WTC11 (cell line): ENCODE results near the gene KLK14. TPM values are rescaled to one million over a fixed set of nuclear protein-coding genes. Genes with fewer than 3 reads are reported as not detected.

Experiments used
- ATAC-seq: fragments of 200-7000 bp; cut with Tn5 transposase; 2 replicates; pipeline ENCODE4 v1.10.0; 2021; ENCODE audit warnings: mild to moderate bottlenecking, moderate library complexity
- CTCF ChIA-PET: fragments of 300-600 bp; sonication (Branson Sonifier 250); formaldehyde crosslinking; loops from one replicate; lab custom pipeline; 2021; ENCODE audit warnings: antibody characterized with exemption; lab: Charles Lee
- POLR2A ChIA-PET: fragments of 350-600 bp; sonication (Branson Sonifier 250); formaldehyde crosslinking; loops from one replicate; lab custom pipeline; 2021; ENCODE audit warnings: antibody characterized with exemption; lab: Charles Lee
- DNase-seq: peaks from one replicate; pipeline ENCODE4 v3.0.0; 2021; ENCODE audit warnings: low spot score
- H3K27ac Mint-ChIP-seq: 2 replicates; pipeline ENCODE4 v1.8.0; 2021; ENCODE audit warnings: mixed read lengths
- H3K27me3 Mint-ChIP-seq: 2 replicates; pipeline ENCODE4 v1.8.0; 2021; ENCODE audit warnings: low read depth, mild to moderate bottlenecking, moderate library complexity, mixed read lengths
- H3K36me3 Mint-ChIP-seq: 2 replicates; pipeline ENCODE4 v1.8.0; 2021; ENCODE audit warnings: mixed read lengths
- H3K4me1 Mint-ChIP-seq: 2 replicates; pipeline ENCODE4 v1.8.0; 2022; ENCODE audit warnings: mixed read lengths
- H3K4me3 Mint-ChIP-seq: 2 replicates; pipeline ENCODE4 v1.8.0; 2021; ENCODE audit warnings: mild to moderate bottlenecking, moderate library complexity, mixed read lengths
- H3K9me3 Mint-ChIP-seq: 2 replicates; pipeline ENCODE4 v1.8.0; 2021; ENCODE audit warnings: mixed read lengths
- ATF2 ChIP-seq: sonication (generic); formaldehyde crosslinking; IDR thresholded peaks from 2 replicates; pipeline ENCODE4 v1.8.1; 2022; ENCODE audit warnings: low read depth, missing genetic modification reagents, borderline replicate concordance
- CDX4 ChIP-seq: fragments of 250-450 bp; sonication (Bioruptor Pico); IDR thresholded peaks from 2 replicates; pipeline ENCODE4 v1.9.0; 2021; ENCODE audit warnings: moderate library complexity, mild to moderate bottlenecking, inconsistent platforms, borderline replicate concordance
- CTCF ChIP-seq: fragments of 200-600 bp; IDR thresholded peaks from 2 replicates; pipeline ENCODE4 v1.8.0; 2022; ENCODE audit warnings: antibody characterized with exemption
- E2F5 ChIP-seq: sonication (generic); formaldehyde crosslinking; IDR thresholded peaks from 2 replicates; pipeline ENCODE4 v1.8.1; 2022; ENCODE audit warnings: mild to moderate bottlenecking, moderate library complexity, missing genetic modification reagents
- HMGXB4 ChIP-seq: sonication (generic); formaldehyde crosslinking; IDR thresholded peaks from 2 replicates; pipeline ENCODE4 v1.8.1; 2023; ENCODE audit warnings: mild to moderate bottlenecking, moderate library complexity, missing genetic modification reagents
- IRF1 ChIP-seq: sonication (generic); formaldehyde crosslinking; IDR thresholded peaks from 2 replicates; pipeline ENCODE4 v1.8.0; 2023; ENCODE audit warnings: missing genetic modification reagents
- JUN ChIP-seq: sonication (generic); formaldehyde crosslinking; IDR thresholded peaks from 2 replicates; pipeline ENCODE4 v1.8.0; 2023; ENCODE audit warnings: mild to moderate bottlenecking, missing genetic modification reagents
- KAT7 ChIP-seq: sonication (generic); formaldehyde crosslinking; IDR thresholded peaks from 2 replicates; pipeline ENCODE4 v1.8.1; 2023; ENCODE audit warnings: missing genetic modification reagents, mild to moderate bottlenecking, borderline replicate concordance
- MXD4 ChIP-seq: fragments of 250-450 bp; sonication (Bioruptor Pico); IDR thresholded peaks from 2 replicates; pipeline ENCODE4 v1.8.0; 2021; ENCODE audit warnings: mild to moderate bottlenecking, moderate library complexity, borderline replicate concordance
- NFATC4 ChIP-seq: fragments of 250-450 bp; sonication (Bioruptor Pico); IDR thresholded peaks from 2 replicates; pipeline ENCODE4 v1.9.0; 2021; ENCODE audit warnings: mild to moderate bottlenecking
- NFYB ChIP-seq: sonication (generic); formaldehyde crosslinking; conservative IDR thresholded peaks from 2 replicates; pipeline ENCODE4 v1.8.0; 2022; ENCODE audit warnings: low read depth, missing genetic modification reagents
- PRDM15 ChIP-seq: sonication (generic); formaldehyde crosslinking; IDR thresholded peaks from 2 replicates; pipeline ENCODE4 v1.8.0; 2022; ENCODE audit warnings: missing genetic modification reagents
- SMAD3 ChIP-seq: sonication (generic); formaldehyde crosslinking; IDR thresholded peaks from 2 replicates; pipeline ENCODE4 v1.8.0; 2022; ENCODE audit warnings: missing genetic modification reagents, mild to moderate bottlenecking, borderline replicate concordance
- SP1 ChIP-seq: sonication (generic); formaldehyde crosslinking; conservative IDR thresholded peaks from 2 replicates; pipeline ENCODE4 v1.8.1; 2022; ENCODE audit warnings: missing genetic modification reagents
- TEAD4 ChIP-seq: sonication (generic); formaldehyde crosslinking; IDR thresholded peaks from 2 replicates; pipeline ENCODE4 v1.8.0; 2022; ENCODE audit warnings: mild to moderate bottlenecking, missing genetic modification reagents
- ZNF219 ChIP-seq: sonication (generic); formaldehyde crosslinking; IDR thresholded peaks from 2 replicates; pipeline ENCODE4 v1.8.0; 2023; ENCODE audit warnings: missing genetic modification reagents, mild to moderate bottlenecking, borderline replicate concordance
- total RNA-seq: library from RNA; stranded (reverse); gene quantifications from 3 replicates; pipeline ENCODE4 v1.2.3, GENCODE V29; 2021

The KLK14 gene
- total RNA-seq, 1 experiment from 2014 or later = 1.1 TPM

GRCh38 chr19:51094696-51095279 lies 12.1 kb upstream of the KLK14 start:
- H3K27ac Mint-ChIP-seq = no peak overlapping the region
- no peaks in the 10 kb centered on the region for H3K36me3 Mint-ChIP-seq
- DNase-seq (peak; percentile 75), ATAC-seq (peak; percentile 60)
- H3K27me3 Mint-ChIP-seq = no peaks in the 10 kb centered on the region
- no peaks in the 10 kb centered on the region for H3K9me3 Mint-ChIP-seq
- no peak for TF ChIP-seq SMAD3
- peak; percentile 89 for TF ChIP-seq CTCF
- no peak overlapping the region for H3K4me3 Mint-ChIP-seq
- ChIA-PET CTCF (interaction anchor here (0.6 to 8.2 kb wide), 64 partner anchors 8 to 652 kb away, joined by 3 to 347 read pairs (median 4); partner anchors contain the start of genes ACP4, CLEC11A, CTU1 and KLK10), POLR2A (interaction anchor here (0.6 to 0.7 kb wide), 3 partner anchors 48 to 308 kb away, joined by 3 to 6 read pairs (median 6); no protein-coding TSS in a partner anchor)
- peaks cover 17% of the 10 kb centered on the region for H3K4me1 Mint-ChIP-seq

GRCh38 chr19:51093510-51094345 lies 11.0 kb upstream of the KLK14 start:
- Mint-ChIP-seq H3K36me3 (no peaks in the 10 kb centered on the region), H3K9me3 (no peaks in the 10 kb centered on the region), H3K27me3 (no peaks in the 10 kb centered on the region), H3K4me3 (no peak overlapping the region), H3K27ac (no peak overlapping the region), H3K4me1 (peaks cover 17% of the 10 kb centered on the region)
- ATAC-seq = no peak
- POLR2A ChIA-PET = interaction anchor here (0.6 to 0.7 kb wide), 2 partner anchors 47 to 73 kb away, joined by 3 to 6 read pairs; no protein-coding TSS in a partner anchor
- TF ChIP-seq E2F5 (CRISPR knock-in tag) (no peak), PRDM15 (CRISPR knock-in tag) (peak; percentile 71), HMGXB4 (CRISPR knock-in tag) (no peak)
- no peak for DNase-seq
- CTCF ChIA-PET = interaction anchor here (0.6 to 8.2 kb wide), 53 partner anchors 7 to 390 kb away, joined by 3 to 347 read pairs (median 4); partner anchors contain the start of genes ACP4, CLEC11A, CTU1 and KLK10

GRCh38 chr19:51093101-51093500 lies 10.4 kb upstream of the KLK14 start:
- CTCF ChIA-PET = interaction anchor here (0.7 to 8.2 kb wide), 2 partner anchors 46 to 74 kb away, joined by 3 to 347 read pairs; partner anchors contain the start of gene KLK10
- ATAC-seq (no peak), DNase-seq (no peak)
- POLR2A ChIA-PET = no interaction called here
- Mint-ChIP-seq H3K27me3 (no peaks in the 10 kb centered on the region), H3K36me3 (no peaks in the 10 kb centered on the region), H3K4me3 (no peak overlapping the region), H3K4me1 (peaks cover 17% of the 10 kb centered on the region), H3K9me3 (no peaks in the 10 kb centered on the region), H3K27ac (no peak overlapping the region)
- TF ChIP-seq ZNF219 = no peak
- no peak for TF ChIP-seq ATF2 (CRISPR knock-in tag)
- no peak for TF ChIP-seq MXD4 (CRISPR knock-in tag)
- TF ChIP-seq E2F5 (CRISPR knock-in tag) = no peak
- no peak for TF ChIP-seq JUN (CRISPR knock-in tag)
- TF ChIP-seq NFATC4 (CRISPR knock-in tag) = no peak
- TF ChIP-seq NFYB = no peak
- TF ChIP-seq TEAD4 (CRISPR knock-in tag) = no peak
- no peak for TF ChIP-seq SP1 (CRISPR knock-in tag)
- TF ChIP-seq KAT7 = no peak
- TF ChIP-seq CDX4 (CRISPR knock-in tag) = no peak
- no peak for TF ChIP-seq IRF1 (CRISPR knock-in tag)
